Mesenchymal stem cell (in vitro differentiated cells and primary cell): Measurements from ENCODE around the gene OPHN1.

ENCODE experiments used
- DNase-seq: peaks from one replicate; pipeline ENCODE4 v3.0.0-alpha.2; 2013
- H2AFZ ChIP-seq: one replicate; pipeline ENCODE4 v1.6.1; 2013; ENCODE audit warnings: low read depth, mild to moderate bottlenecking, control low read depth, inconsistent platforms, low read length, moderate library complexity
- H2AK5ac ChIP-seq: 2 replicates; pipeline ENCODE4 v1.6.1; 2013; ENCODE audit warnings: low read length, moderate library complexity, mild to moderate bottlenecking, inconsistent platforms; ENCODE audit not compliant: severe bottlenecking
- H2BK120ac ChIP-seq: one replicate; pipeline ENCODE4 v1.6.1; 2013; ENCODE audit warnings: low read depth, mild to moderate bottlenecking, inconsistent platforms, low read length, moderate library complexity
- H2BK12ac ChIP-seq, 2 experiments: one replicate each; pipeline ENCODE4 v1.6.1; 2013; ENCODE audit warnings: inconsistent platforms in 2 of 2, low read length in 2 of 2, mild to moderate bottlenecking in 2 of 2, moderate library complexity in 2 of 2, control low read depth in 1 of 2
- H2BK15ac ChIP-seq: one replicate; pipeline ENCODE4 v1.6.1; 2013; ENCODE audit warnings: mild to moderate bottlenecking, low read depth, inconsistent platforms; ENCODE audit not compliant: poor library complexity, severe bottlenecking
- H2BK5ac ChIP-seq: 2 replicates; pipeline ENCODE4 v1.6.1; 2013; ENCODE audit warnings: low read depth, mild to moderate bottlenecking, low read length, control low read depth, inconsistent platforms; ENCODE audit not compliant: poor library complexity, severe bottlenecking
- H3K14ac ChIP-seq, 2 experiments: one replicate each; pipeline ENCODE4 v1.6.1; 2013; ENCODE audit warnings: inconsistent platforms in 2 of 2, low read length in 2 of 2, control low read depth in 1 of 2, mild to moderate bottlenecking in 1 of 2, moderate library complexity in 1 of 2
- H3K18ac ChIP-seq, 2 experiments: one replicate each; pipeline ENCODE4 v1.6.1; 2013; ENCODE audit warnings: inconsistent platforms in 2 of 2, low read length in 2 of 2, control low read depth in 1 of 2, low read depth in 1 of 2, mild to moderate bottlenecking in 1 of 2
- H3K23ac ChIP-seq, 2 experiments: one replicate each; pipeline ENCODE4 v1.6.1; 2013; ENCODE audit warnings: inconsistent platforms in 2 of 2, low read length in 2 of 2, mild to moderate bottlenecking in 2 of 2, moderate library complexity in 2 of 2, control low read depth in 1 of 2
- H3K27ac ChIP-seq: 2 replicates; pipeline ENCODE4 v1.5.1; 2013; ENCODE audit warnings: mild to moderate bottlenecking, moderate library complexity, low read length, control low read depth, inconsistent platforms; ENCODE audit not compliant: poor library complexity, severe bottlenecking
- H3K27me3 ChIP-seq, 2 experiments: 2 replicates each; pipeline versions ENCODE4 v1.6.1 to v1.7.0; 2013; ENCODE audit warnings: low read length in 2 of 2, mild to moderate bottlenecking in 2 of 2, moderate library complexity in 2 of 2, control low read depth in 1 of 2, inconsistent platforms in 1 of 2; ENCODE audit not compliant: control insufficient read depth in 1 of 2, insufficient read depth in 1 of 2
- H3K36me3 ChIP-seq, 2 experiments: 2 replicates each; pipeline versions ENCODE4 v1.6.1 to v1.7.0; 2013; ENCODE audit warnings: low read length in 2 of 2, control low read depth in 1 of 2, inconsistent platforms in 1 of 2, low read depth in 1 of 2, mild to moderate bottlenecking in 1 of 2; ENCODE audit not compliant: insufficient read depth in 2 of 2, control insufficient read depth in 1 of 2
- H3K4ac ChIP-seq, 2 experiments: one replicate each; pipeline ENCODE4 v1.6.1; 2013; ENCODE audit warnings: inconsistent platforms in 2 of 2, low read length in 2 of 2, mild to moderate bottlenecking in 2 of 2, moderate library complexity in 2 of 2, control low read depth in 1 of 2, low read depth in 1 of 2
- H3K4me1 ChIP-seq: 2 replicates; pipeline ENCODE4 v1.6.1; 2013; ENCODE audit warnings: low read depth, low read length, control low read depth; ENCODE audit not compliant: control insufficient read depth, insufficient read depth
- H3K4me2 ChIP-seq: 2 replicates; pipeline ENCODE4 v1.6.1; 2013; ENCODE audit warnings: low read length, mild to moderate bottlenecking, inconsistent platforms; ENCODE audit not compliant: poor library complexity, severe bottlenecking
- H3K4me3 ChIP-seq, 2 experiments: 2 replicates each; pipeline versions ENCODE4 v1.5.1 to v1.7.0; 2013; ENCODE audit warnings: low read length in 2 of 2, mild to moderate bottlenecking in 2 of 2, control low read depth in 1 of 2, low read depth in 1 of 2; ENCODE audit not compliant: insufficient read depth in 1 of 2
- H3K79me1 ChIP-seq: replicated peaks from 2 replicates; pipeline ENCODE4 v1.6.1; 2013; ENCODE audit warnings: mild to moderate bottlenecking, control low read depth, low read length, inconsistent platforms; ENCODE audit not compliant: poor library complexity, severe bottlenecking
- H3K9ac ChIP-seq: 2 replicates; pipeline ENCODE4 v1.7.0; 2013; ENCODE audit warnings: mild to moderate bottlenecking, low read length, moderate library complexity
- H3K9me3 ChIP-seq: 2 replicates; pipeline ENCODE4 v1.7.0; 2013; ENCODE audit warnings: mild to moderate bottlenecking, low read length; ENCODE audit not compliant: control insufficient read depth
- H4K8ac ChIP-seq: one replicate; pipeline ENCODE4 v1.6.1; 2013; ENCODE audit warnings: inconsistent platforms, mild to moderate bottlenecking, low read length, moderate library complexity
- H4K91ac ChIP-seq: one replicate; pipeline ENCODE4 v1.6.1; 2013; ENCODE audit warnings: mild to moderate bottlenecking, low read length, inconsistent platforms
- WGBS: methylation state at CpG from one replicate; pipeline ENCODE4 v1.1.7; 2013; ENCODE audit warnings: mixed read lengths; 5-methylcytosine and 5-hydroxymethylcytosine counted together

The OPHN1 gene

DNA sequence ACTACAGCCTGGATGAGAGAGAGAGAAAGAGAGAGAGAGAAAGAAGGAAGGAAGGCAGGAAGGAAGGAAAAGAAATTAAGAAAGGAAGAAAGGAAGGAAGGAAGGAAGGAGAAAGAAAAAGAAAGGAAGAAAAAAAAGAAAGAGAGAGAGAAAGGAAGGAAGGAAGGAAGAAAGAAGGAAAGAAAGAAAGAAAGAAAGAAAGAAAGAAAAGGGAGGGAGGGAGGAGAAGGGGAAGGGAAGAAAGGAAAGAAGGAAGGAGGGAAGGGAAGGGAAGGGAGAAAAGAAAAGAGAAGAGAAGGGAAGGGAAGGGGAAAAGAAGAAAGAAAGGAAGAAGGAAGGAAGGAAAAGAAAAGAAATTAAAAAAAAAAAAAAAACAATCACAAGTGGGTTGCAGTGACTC, 146.3 kb downstream of the OPHN1 start:
- Histone ChIP-seq H3K4me1 (no peaks in the 10 kb centered on the region), H2BK120ac (no peak overlapping the region), H3K18ac (no peak overlapping the region), H3K9me3 (no peaks in the 10 kb centered on the region), H3K4me3 (no peak overlapping the region), H3K9ac (no peak overlapping the region), H4K8ac (no peak overlapping the region), H3K79me1 (peaks cover 4% of the 10 kb centered on the region), H2BK12ac (no peak overlapping the region), H2BK5ac (no peak overlapping the region), H3K27ac (no peak overlapping the region), H2AK5ac (no peak overlapping the region), H3K14ac (no peak overlapping the region), H3K4ac (no peak overlapping the region), H3K36me3 (no peaks in the 10 kb centered on the region), H3K27me3 (peaks cover 0 to 16% of the 10 kb centered on the region in 2 experiments), H4K91ac (no peak overlapping the region), H3K4me2 (no peak overlapping the region), H2BK15ac (no peak overlapping the region), H2AFZ (no peak overlapping the region), H3K23ac (no peak overlapping the region)
- no peak for DNase-seq

DNA sequence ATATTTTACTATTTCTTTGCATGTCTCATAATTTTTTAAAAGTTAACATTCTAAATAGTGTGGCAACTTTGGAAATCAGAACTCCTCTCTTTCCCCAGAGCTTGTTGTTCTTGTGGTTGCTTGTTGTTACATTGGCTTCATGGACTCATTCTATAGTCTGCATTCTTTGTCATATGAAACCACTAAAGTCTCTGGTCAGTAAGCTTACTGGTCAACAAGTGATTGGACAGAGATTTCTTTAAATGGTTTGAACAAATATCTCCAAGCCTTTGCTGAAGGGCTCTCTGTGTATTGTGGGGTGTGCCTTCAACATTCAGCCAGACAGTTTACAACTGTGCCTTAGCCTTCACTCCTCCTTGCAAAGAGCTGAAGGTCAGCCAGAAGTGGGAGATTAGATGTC, 147.2 kb downstream of the OPHN1 start:
- Histone ChIP-seq H3K18ac (no peak overlapping the region), H2BK120ac (no peak overlapping the region), H4K91ac (no peak overlapping the region), H2BK5ac (no peak overlapping the region), H3K23ac (no peak overlapping the region), H3K9me3 (no peaks in the 10 kb centered on the region), H3K4me1 (no peaks in the 10 kb centered on the region), H3K27me3 (peaks cover 0 to 16% of the 10 kb centered on the region in 2 experiments), H3K9ac (no peak overlapping the region), H4K8ac (no peak overlapping the region), H2AFZ (no peak overlapping the region), H2BK12ac (no peak overlapping the region), H3K4me3 (no peak overlapping the region), H2BK15ac (no peak overlapping the region), H3K4me2 (no peak overlapping the region), H3K36me3 (no peaks in the 10 kb centered on the region), H3K27ac (no peak overlapping the region), H3K79me1 (peaks cover under 1% of the 10 kb centered on the region), H2AK5ac (no peak overlapping the region), H3K14ac (no peak overlapping the region), H3K4ac (no peak overlapping the region)
- peak; percentile 18 for DNase-seq

DNA sequence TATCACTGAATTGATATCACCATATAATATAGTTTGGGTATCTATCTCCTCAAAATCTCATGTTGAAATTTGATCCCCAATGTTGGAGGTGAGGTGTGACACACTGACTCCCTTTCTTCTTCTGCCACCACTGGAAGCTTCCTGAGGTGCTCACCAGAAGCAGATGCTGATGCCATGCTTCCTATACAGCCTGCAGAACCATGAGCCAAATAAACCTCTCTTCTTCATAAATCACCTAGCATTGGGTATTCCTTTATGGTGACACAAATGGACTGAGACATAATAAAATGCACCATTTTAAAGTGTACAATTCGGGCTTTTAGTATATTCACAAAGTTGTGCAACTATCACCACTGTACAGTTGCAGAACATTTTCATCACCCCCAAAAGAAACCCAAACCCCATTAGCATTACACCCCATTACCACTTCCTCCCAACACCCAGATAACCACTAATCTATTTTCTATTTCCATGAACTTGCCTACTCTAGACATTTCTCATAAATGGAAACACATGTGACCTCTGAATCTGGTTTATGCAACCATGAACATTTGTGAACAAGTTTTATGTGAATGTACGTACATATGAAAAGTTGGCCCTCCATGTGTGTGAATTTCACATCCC, 148.9 kb downstream of the OPHN1 start:
- H3K9ac ChIP-seq: no peak overlapping the region
- 100% methylated on average over 1 of the region's 2 CpGs for WGBS

DNA sequence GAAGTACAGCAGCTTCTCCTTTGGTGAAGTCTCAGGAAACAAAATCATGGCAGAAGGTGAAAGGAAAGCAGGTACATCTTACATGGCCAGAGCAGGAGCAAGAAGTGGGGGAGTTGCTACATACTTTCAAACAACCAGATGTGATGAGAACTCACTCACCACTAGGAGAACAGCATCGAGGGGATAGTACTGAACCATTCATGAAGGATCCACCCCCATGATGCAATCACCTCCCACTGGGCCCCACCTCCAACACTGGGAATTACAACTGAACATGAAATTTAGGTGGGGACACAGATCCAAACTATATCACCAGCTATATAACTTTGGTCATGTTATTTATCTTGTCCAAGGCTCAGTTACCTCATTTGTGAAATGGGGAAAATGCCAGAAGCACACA, 159.4 kb downstream of the OPHN1 start:
- H3K79me1 ChIP-seq: no peaks in the 10 kb centered on the region
- WGBS: 0% methylated on average over 1 of the region's 1 CpG
- H3K36me3 ChIP-seq: no peaks in the 10 kb centered on the region

More for the DNA sequence above, 148.9 kb downstream of the OPHN1 start:
- Histone ChIP-seq H3K79me1 (no peaks in the 10 kb centered on the region), H3K14ac (no peak overlapping the region), H2AFZ (no peak overlapping the region), H3K27me3 (peaks cover 0 to 19% of the 10 kb centered on the region in 2 experiments), H2BK12ac (no peak overlapping the region), H3K18ac (no peak overlapping the region), H4K8ac (no peak overlapping the region), H4K91ac (no peak overlapping the region), H3K4me2 (no peak overlapping the region), H2BK5ac (no peak overlapping the region), H3K36me3 (no peaks in the 10 kb centered on the region), H2BK120ac (no peak overlapping the region), H3K23ac (no peak overlapping the region), H3K9me3 (no peaks in the 10 kb centered on the region), H2AK5ac (no peak overlapping the region), H2BK15ac (no peak overlapping the region), H3K4me1 (no peaks in the 10 kb centered on the region), H3K4me3 (no peak overlapping the region), H3K4ac (no peak overlapping the region), H3K27ac (no peak overlapping the region)
- DNase-seq: no peak

More for the DNA sequence above, 159.4 kb downstream of the OPHN1 start:
- Histone ChIP-seq H2AK5ac (no peak overlapping the region), H3K4ac (no peak overlapping the region), H3K14ac (no peak overlapping the region), H2AFZ (no peak overlapping the region), H3K4me1 (no peaks in the 10 kb centered on the region), H3K27me3 (peaks cover 0 to 10% of the 10 kb centered on the region in 2 experiments), H3K9ac (no peak overlapping the region), H3K27ac (no peak overlapping the region), H4K91ac (no peak overlapping the region), H3K9me3 (peaks cover 4% of the 10 kb centered on the region), H2BK15ac (no peak overlapping the region), H2BK12ac (no peak overlapping the region), H4K8ac (no peak overlapping the region), H3K4me3 (no peak overlapping the region), H3K23ac (no peak overlapping the region), H2BK120ac (no peak overlapping the region), H2BK5ac (no peak overlapping the region), H3K18ac (no peak overlapping the region), H3K4me2 (no peak overlapping the region)
- peak; percentile 12 for DNase-seq
